Thymus (tissue), 11 donors: ENCODE results near the gene MMEL1. TPM values are rescaled to one million over a fixed set of nuclear protein-coding genes. Genes with fewer than 3 reads are reported as not detected.

ENCODE experiments used
- DNase-seq, 9 donors: peaks; one replicate each; pipeline ENCODE4 v3.0.0-alpha.2; 2013; ENCODE audit warnings: low spot score in 9 of 9, low read depth in 6 of 9, missing footprints in 1 of 9
- H3K27ac ChIP-seq, 2 donors: one replicate each; pipeline ENCODE4 v1.5.1; 2013; ENCODE audit warnings: control low read depth in 1 of 2, low read depth in 1 of 2, low read length in 1 of 2, mild to moderate bottlenecking in 1 of 2, moderate library complexity in 1 of 2
- H3K27me3 ChIP-seq, 2 donors: one replicate each; pipeline ENCODE4 v1.5.1; 2013; ENCODE audit warnings: low read length in 1 of 2; ENCODE audit not compliant: control insufficient read depth in 2 of 2, insufficient read depth in 1 of 2
- H3K36me3 ChIP-seq, 2 donors: one replicate each; pipeline ENCODE4 v1.5.1; 2013; ENCODE audit warnings: low read length in 1 of 2, mild to moderate bottlenecking in 1 of 2, moderate library complexity in 1 of 2; ENCODE audit not compliant: control insufficient read depth in 2 of 2, insufficient read depth in 2 of 2
- H3K4me1 ChIP-seq, 2 donors: one replicate each; pipeline ENCODE4 v1.5.1; 2013; ENCODE audit warnings: low read length in 2 of 2; ENCODE audit not compliant: control insufficient read depth in 2 of 2, insufficient read depth in 2 of 2
- H3K4me3 ChIP-seq, 2 donors: one replicate each; pipeline ENCODE4 v1.5.1; 2013; ENCODE audit warnings: low read length in 2 of 2, control low read depth in 1 of 2, mild to moderate bottlenecking in 1 of 2
- H3K9me3 ChIP-seq, 2 donors: one replicate each; pipeline ENCODE4 v1.5.1; 2013; ENCODE audit warnings: low read length in 1 of 2, mild to moderate bottlenecking in 1 of 2; ENCODE audit not compliant: control insufficient read depth in 2 of 2, insufficient read depth in 1 of 2
- WGBS: extraction: QIAGEN DNeasy Blood & Tissue Kit; methylation state at CpG from one replicate; pipeline ENCODE4 v1.1.7; 2013; 5-methylcytosine and 5-hydroxymethylcytosine counted together
- polyA plus RNA-seq: library from polyadenylated mRNA; stranded (reverse); fragments of 200-250 nt; gene quantifications from one replicate; pipeline ENCODE4 v1.2.3, GENCODE V29; 2013
- total RNA-seq: library from RNA; stranded (reverse); fragments of 120-200 nt; gene quantifications from one replicate; pipeline ENCODE4 v1.2.4, GENCODE V29; 2013
- donor health status: healthy.

Gene MMEL1
- total and polyA plus RNA-seq, 2 donors: 0.33 to 1.8 TPM

- no peak for DNase-seq
Measured at GRCh38 chr1:2609319-2610035, 23.3 kb downstream of the MMEL1 start.

GRCh38 chr1:2607641-2608091 is 25.1 kb downstream of the MMEL1 start:
- H3K27me3 ChIP-seq: peaks cover 0 to 9% of the 10 kb centered on the region in 2 donors
- H3K27ac ChIP-seq: no peak overlapping the region
- WGBS: 88% methylated on average over 13 of the region's 13 CpGs
- H3K4me3 ChIP-seq: no peak overlapping the region
- no peaks in the 10 kb centered on the region for H3K9me3 ChIP-seq
- no peaks in the 10 kb centered on the region for H3K36me3 ChIP-seq
- H3K4me1 ChIP-seq: no peaks in the 10 kb centered on the region
- no peak for DNase-seq

More at GRCh38 chr1:2609319-2610035, 23.3 kb downstream of the MMEL1 start:
- Histone ChIP-seq H3K4me1 (no peaks in the 10 kb centered on the region), H3K9me3 (no peaks in the 10 kb centered on the region), H3K4me3 (no peak overlapping the region), H3K27me3 (peaks cover 0 to 9% of the 10 kb centered on the region in 2 donors), H3K27ac (no peak overlapping the region), H3K36me3 (no peaks in the 10 kb centered on the region)
- 93% methylated on average over 34 of the region's 34 CpGs for WGBS

- H3K4me3 ChIP-seq: no peak overlapping the region
- no peak for DNase-seq
- H3K27ac ChIP-seq: no peak overlapping the region
- H3K27me3 ChIP-seq: peaks cover 0 to 9% of the 10 kb centered on the region in 2 donors
- H3K4me1 ChIP-seq: no peaks in the 10 kb centered on the region
- no peaks in the 10 kb centered on the region for H3K36me3 ChIP-seq
- no peaks in the 10 kb centered on the region for H3K9me3 ChIP-seq
- 94% methylated on average over 36 of the region's 36 CpGs for WGBS
Measured at GRCh38 chr1:2606881-2607621, 25.8 kb downstream of the MMEL1 start.

- Histone ChIP-seq H3K9me3 (no peaks in the 10 kb centered on the region), H3K4me3 (no peak overlapping the region), H3K27ac (no peak overlapping the region), H3K27me3 (peaks cover 0 to 9% of the 10 kb centered on the region in 2 donors), H3K4me1 (no peaks in the 10 kb centered on the region), H3K36me3 (no peaks in the 10 kb centered on the region)
- 89% methylated on average over 15 of the region's 15 CpGs for WGBS
- no peak for DNase-seq
Measured at GRCh38 chr1:2606396-2606880, 26.4 kb downstream of the MMEL1 start.

GRCh38 chr1:2605509-2606395 is 27.1 kb downstream of the MMEL1 start:
- DNase-seq: no peak
- Histone ChIP-seq H3K9me3 (no peaks in the 10 kb centered on the region), H3K27me3 (peaks cover 0 to 4% of the 10 kb centered on the region in 2 donors), H3K36me3 (no peaks in the 10 kb centered on the region), H3K27ac (no peak overlapping the region), H3K4me3 (no peak overlapping the region), H3K4me1 (no peaks in the 10 kb centered on the region)
- WGBS: 96% methylated on average over 48 of the region's 48 CpGs

GRCh38 chr1:2604844-2605508 is 27.8 kb downstream of the MMEL1 start:
- no peaks in the 10 kb centered on the region for H3K36me3 ChIP-seq
- H3K27me3 ChIP-seq: peaks cover 0 to 2% of the 10 kb centered on the region in 2 donors
- DNase-seq: no peak
- H3K4me3 ChIP-seq: no peak overlapping the region
- H3K27ac ChIP-seq: no peak overlapping the region
- H3K4me1 ChIP-seq: no peaks in the 10 kb centered on the region
- H3K9me3 ChIP-seq: no peaks in the 10 kb centered on the region
- WGBS: 93% methylated on average over 14 of the region's 14 CpGs

GRCh38 chr1:2604156-2604843 is 28.5 kb downstream of the MMEL1 start:
- no peaks in the 10 kb centered on the region for H3K27me3 ChIP-seq
- no peak for DNase-seq

GRCh38 chr1:2603521-2604155 is 29.2 kb downstream of the MMEL1 start:
- H3K27ac ChIP-seq: no peak overlapping the region
- H3K4me1 ChIP-seq: no peaks in the 10 kb centered on the region
- DNase-seq: no peak
- H3K36me3 ChIP-seq: no peaks in the 10 kb centered on the region
- H3K9me3 ChIP-seq: peaks cover 0 to under 1% of the 10 kb centered on the region in 2 donors
- no peak overlapping the region for H3K4me3 ChIP-seq
- no peaks in the 10 kb centered on the region for H3K27me3 ChIP-seq
- WGBS: 93% methylated on average over 25 of the region's 25 CpGs

More at GRCh38 chr1:2604156-2604843, 28.5 kb downstream of the MMEL1 start:
- Histone ChIP-seq H3K4me3 (no peak overlapping the region), H3K27ac (no peak overlapping the region), H3K36me3 (no peaks in the 10 kb centered on the region), H3K4me1 (no peaks in the 10 kb centered on the region), H3K9me3 (no peaks in the 10 kb centered on the region)
- 92% methylated on average over 19 of the region's 19 CpGs for WGBS
